Fibroblast of villous mesenchyme (primary cell): ENCODE data around the gene MRPL53. TPM values are rescaled to one million over a fixed set of nuclear protein-coding genes. Genes with fewer than 3 reads are reported as not detected.
"Not testable (repeated sequence)": the region's sequence is repeated elsewhere in the genome, so short reads cannot be mapped to it uniquely, and the experiment has no call there.

Experiments
- DNase-seq: peaks from one replicate; pipeline ENCODE4 v3.0.0-alpha.2; 2010; ENCODE audit warnings: low read depth
- H3K4me3 ChIP-seq: 2 replicates; pipeline ENCODE4 v1.5.1; 2011; ENCODE audit warnings: low read depth, mild to moderate bottlenecking, low read length
- CTCF ChIP-seq: IDR thresholded peaks from 2 replicates; pipeline ENCODE4 v1.5.1; 2012; ENCODE audit warnings: low read depth, mild to moderate bottlenecking, low read length; ENCODE audit not compliant: insufficient read depth
- total RNA-seq: library from RNA; depleted of rRNA; stranded (reverse); fragments of >200 nt; gene quantifications from 2 replicates; pipeline ENCODE4 v1.2.3, GENCODE V29; 2012

MRPL53 gene
- total RNA-seq, 1 donor: 21.2 TPM

- DNase-seq: no peak
- no peak for TF ChIP-seq CTCF
- peak overlapping the region; percentile 79 for H3K4me3 ChIP-seq
Observed at GRCh38 chr2:74457129-74457548, 15.3 kb downstream of the MRPL53 start.

GRCh38 chr2:74454654-74455511, 17.6 kb downstream of the MRPL53 start, which contains the start of gene INO80B:
Gene INO80B (plus strand): TSS chr2:74455087. CDS start chr2:74455117, 30 bp downstream.
- no peak for TF ChIP-seq CTCF
- peak; percentile 99 for DNase-seq

GRCh38 chr2:74450570-74451190, 21.8 kb downstream of the MRPL53 start:
- no peak for DNase-seq
- no peak for TF ChIP-seq CTCF
- no peak overlapping the region for H3K4me3 ChIP-seq

More at GRCh38 chr2:74454654-74455511, 17.6 kb downstream of the MRPL53 start, which contains the start of gene INO80B:
- peak within 1 kb of the TSS; percentile 67 for H3K4me3 ChIP-seq

- DNase-seq: no peak
- H3K4me3 ChIP-seq: no peak overlapping the region
Observed at GRCh38 chr2:74448771-74449170, 23.7 kb downstream of the MRPL53 start.

GRCh38 chr2:74447230-74447999, 25.1 kb downstream of the MRPL53 start:
- no peak overlapping the region for H3K4me3 ChIP-seq
- no peak for TF ChIP-seq CTCF
- DNase-seq: no peak

More at GRCh38 chr2:74448771-74449170, 23.7 kb downstream of the MRPL53 start:
- TF ChIP-seq CTCF: no peak

- no peak for DNase-seq
- no peak overlapping the region for H3K4me3 ChIP-seq
- no peak for TF ChIP-seq CTCF
Observed at GRCh38 chr2:74444498-74445318, 27.8 kb downstream of the MRPL53 start.

GRCh38 chr2:74442483-74443297, 29.8 kb downstream of the MRPL53 start:
- not testable (repeated sequence) for H3K4me3 ChIP-seq, DNase-seq
